ENCODE measurements around the gene DAZAP2.
"Not testable (repeated sequence)": the region's sequence is repeated elsewhere in the genome, so short reads cannot be mapped to it uniquely, and the experiment has no call there.

DAZAP2 gene

GRCh38 chr12:51253276-51253675 lies 14.7 kb downstream of the DAZAP2 start:
- DNase-seq, result no peak

DNA sequence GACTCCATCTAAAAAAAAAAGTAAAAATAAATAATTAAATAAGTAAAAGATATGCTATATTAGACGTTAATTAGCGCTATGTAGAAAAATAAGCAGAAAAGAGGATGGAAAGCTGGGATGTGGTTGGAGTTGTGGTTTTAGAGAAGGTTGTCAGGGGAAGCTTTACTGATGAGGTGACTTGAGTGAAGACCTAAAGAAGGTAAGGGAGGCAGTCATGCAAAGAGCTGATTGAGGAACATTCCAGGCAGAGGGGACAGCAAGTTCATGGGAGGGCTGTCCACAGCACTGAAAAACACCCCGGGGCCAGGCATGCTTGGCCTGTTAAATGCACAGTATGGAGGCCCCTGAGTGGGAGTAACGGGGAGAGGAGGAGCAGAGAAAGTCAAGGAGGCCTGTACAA lies 15.9 kb downstream of the DAZAP2 start:
- no peak for DNase-seq

GRCh38 chr12:51259600-51259999 lies 21.0 kb downstream of the DAZAP2 start:
- not testable (repeated sequence) for DNase-seq

- DNase-seq, result peak; percentile 17
Measured at GRCh38 chr12:51262758-51263177, 24.1 kb downstream of the DAZAP2 start.

- no peak for DNase-seq
Measured at GRCh38 chr12:51263341-51263740, 24.7 kb downstream of the DAZAP2 start.

GRCh38 chr12:51264297-51264696 lies 25.7 kb downstream of the DAZAP2 start:
- no peak for DNase-seq

DNA sequence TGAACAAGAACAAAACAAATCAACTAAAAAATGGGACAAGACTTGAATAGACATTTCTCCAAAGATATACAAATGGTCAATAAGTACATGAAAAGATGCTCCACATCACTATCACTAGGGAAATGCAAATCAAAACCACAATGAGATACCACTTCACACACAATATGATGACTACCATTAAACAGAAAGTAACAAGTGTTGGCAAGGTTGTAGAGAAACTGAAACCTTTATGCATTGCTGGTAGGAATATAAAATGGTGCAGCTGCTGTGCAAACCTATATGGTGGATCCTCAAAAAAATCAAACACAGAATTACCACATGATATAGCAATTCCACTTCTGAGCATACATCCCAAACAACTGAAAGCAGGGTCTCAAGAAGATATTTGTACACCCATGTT lies 26.4 kb downstream of the DAZAP2 start:
- DNase-seq, result no peak

DNA sequence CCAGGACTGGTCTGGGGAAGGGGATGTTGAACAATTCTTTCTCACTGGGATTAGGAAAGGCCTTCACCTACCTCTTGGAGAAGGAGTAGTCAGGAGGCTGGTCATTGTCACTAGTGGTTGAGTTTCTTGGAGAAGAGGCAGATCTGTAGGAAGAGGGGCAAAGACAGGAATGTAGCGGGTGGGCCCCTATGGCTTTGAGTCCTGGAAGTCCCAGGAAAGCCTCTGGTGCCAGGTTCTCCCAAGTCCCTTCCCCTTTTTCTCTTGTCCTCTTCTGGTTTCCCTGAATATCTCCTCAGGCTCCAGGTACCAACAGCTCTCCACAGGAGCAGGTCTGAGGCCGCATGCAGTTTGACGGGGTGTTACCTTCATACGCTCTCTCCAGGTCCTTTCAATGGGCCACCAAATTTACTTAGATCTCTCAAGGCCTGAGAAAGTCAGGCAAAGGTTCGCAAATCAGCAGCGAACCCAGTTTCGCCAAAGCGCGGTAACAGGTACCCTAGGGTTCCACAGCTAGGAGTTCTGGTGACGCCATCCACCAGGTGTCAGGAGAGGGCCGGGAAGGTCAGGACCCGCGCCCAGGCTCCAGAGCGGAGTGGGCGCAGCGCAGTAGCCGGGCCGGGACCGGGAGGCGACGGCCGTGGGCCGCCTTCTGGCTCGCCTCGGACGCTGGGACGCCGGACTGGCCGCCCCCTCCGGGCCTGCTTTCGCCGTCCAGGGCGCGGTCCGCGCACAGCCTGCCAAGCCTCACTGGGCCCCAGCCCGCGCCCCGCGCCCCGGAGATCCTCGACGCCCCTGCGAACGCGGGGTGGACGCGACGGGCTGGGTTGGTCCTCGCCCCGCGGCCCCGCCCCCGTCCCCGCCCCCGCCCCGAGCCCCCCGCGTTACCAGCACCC lies 30.8 kb downstream of the DAZAP2 start:
- DNase-seq, result peak; percentile 72

- DNase-seq, result peak; percentile 70
Measured at GRCh38 chr12:51270067-51270950, 31.7 kb downstream of the DAZAP2 start, which contains the start of gene SMAGP. TSS of gene SMAGP (minus strand) at chr12:51270415. CDS start at chr12:51269278, 1,137 bp downstream.

- DNase-seq, result peak; percentile 33
Measured at GRCh38 chr12:51270951-51271518, 32.4 kb downstream of the DAZAP2 start.

- DNase-seq, result not testable (repeated sequence)
Measured at GRCh38 chr12:51272810-51273209, 34.2 kb downstream of the DAZAP2 start.

DNA sequence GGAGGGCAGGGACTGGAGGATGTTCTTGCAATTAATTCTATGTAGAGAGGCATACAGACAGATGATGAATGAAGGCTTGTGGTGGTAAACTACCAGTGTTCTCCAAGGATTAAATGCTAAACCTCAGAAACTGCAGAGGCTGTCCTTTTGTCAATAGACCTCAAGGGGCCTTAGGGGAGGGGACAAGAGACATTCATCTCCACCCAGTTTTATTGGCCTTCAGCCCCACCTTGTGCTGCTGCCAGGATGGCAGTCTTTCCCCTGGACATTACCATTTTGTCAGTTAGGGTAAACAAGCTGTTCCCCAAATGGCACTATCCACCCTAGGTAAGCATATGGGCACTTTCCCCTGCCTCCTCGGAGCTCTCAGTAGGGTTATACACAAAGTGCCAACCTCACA lies 36.5 kb downstream of the DAZAP2 start:
- DNase-seq, result no peak

DNA sequence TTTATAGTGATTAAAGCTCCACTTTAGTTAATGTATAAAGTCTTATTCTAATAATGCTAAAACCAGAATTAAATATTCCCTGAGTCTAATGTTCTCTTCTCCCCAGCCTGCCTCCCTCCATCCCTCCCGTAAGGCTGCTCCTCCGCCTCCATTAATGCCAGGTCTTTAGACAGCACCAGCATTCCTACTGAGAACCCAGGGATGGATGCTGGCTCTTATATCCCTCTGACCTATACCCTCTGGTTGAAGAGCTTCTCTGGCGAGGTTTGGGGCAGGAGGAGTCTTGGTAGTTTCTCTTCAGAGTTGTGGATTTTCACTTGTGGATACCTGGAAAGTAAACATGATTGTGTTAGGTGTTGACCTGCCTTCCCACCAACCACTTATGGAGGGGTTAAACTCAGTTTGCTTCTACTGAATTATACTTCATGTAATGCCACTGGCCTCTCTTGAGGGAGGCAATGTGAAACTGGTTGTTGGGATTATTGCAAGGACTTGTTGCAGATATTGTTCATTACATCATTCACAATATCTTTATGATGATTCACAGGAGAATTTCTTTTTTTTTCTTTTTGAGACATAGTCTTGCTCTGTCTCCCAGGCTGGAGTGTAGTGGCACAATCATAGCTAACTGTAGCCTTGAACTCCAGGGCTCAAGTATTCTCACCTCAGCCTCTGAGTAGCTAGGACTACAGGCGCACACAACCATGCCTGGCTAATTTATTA lies 42.7 kb downstream of the DAZAP2 start:
- no peak for DNase-seq

DNA sequence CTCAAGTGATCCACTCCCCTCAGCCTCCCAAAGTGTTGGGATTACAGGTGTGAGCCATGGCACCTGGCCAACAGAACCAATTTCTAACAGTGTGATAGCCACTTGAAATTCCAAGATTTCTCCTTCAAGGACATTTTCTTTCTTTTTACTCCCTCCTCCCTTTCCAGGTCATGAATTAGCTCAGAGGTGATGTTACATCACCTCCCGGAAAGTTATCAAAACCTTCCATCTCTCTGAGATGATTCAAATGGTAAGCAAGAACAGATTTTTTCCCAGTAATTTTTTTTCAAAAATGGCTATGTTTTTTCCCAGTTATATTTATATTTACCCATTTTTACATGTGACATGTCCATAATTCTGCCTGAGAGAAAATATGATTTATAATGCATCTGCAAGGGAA lies 47.2 kb downstream of the DAZAP2 start:
- DNase-seq, result no peak

GRCh38 chr12:51291603-51292513 lies 53.2 kb downstream of the DAZAP2 start:
- DNase-seq, result not testable (repeated sequence)
